KMS-11 (cell line): ENCODE results near the gene C19orf53.

Experiments
- H2AFZ ChIP-seq: fragments of 200-600 bp; sonication (generic); 2 replicates; pipeline ENCODE4 v1.6.1; 2016; ENCODE audit warnings: antibody characterized with exemption, mixed run types, low read depth
- H3K27ac ChIP-seq: fragments of 200-600 bp; sonication (generic); 2 replicates; pipeline ENCODE4 v1.6.1; 2016; ENCODE audit warnings: mild to moderate bottlenecking, mixed run types
- H3K27me3 ChIP-seq: fragments of 200-600 bp; sonication (generic); 2 replicates; pipeline ENCODE4 v1.6.1; 2017; ENCODE audit warnings: mild to moderate bottlenecking, low read depth, mixed run types, moderate library complexity; ENCODE audit not compliant: insufficient read depth
- H3K36me3 ChIP-seq: fragments of 200-600 bp; sonication (generic); 2 replicates; pipeline ENCODE4 v1.6.1; 2017; ENCODE audit warnings: mild to moderate bottlenecking, mixed run types; ENCODE audit not compliant: insufficient read depth
- H3K4me1 ChIP-seq: fragments of 200-600 bp; sonication (generic); 2 replicates; pipeline ENCODE4 v1.6.1; 2016; ENCODE audit warnings: mild to moderate bottlenecking, low read depth, mixed run types; ENCODE audit not compliant: poor library complexity, severe bottlenecking
- H3K4me2 ChIP-seq: fragments of 200-600 bp; sonication (generic); 2 replicates; pipeline ENCODE4 v1.7.0; 2016; ENCODE audit warnings: mild to moderate bottlenecking, mixed run types
- H3K4me3 ChIP-seq: fragments of 200-600 bp; sonication (generic); IDR thresholded peaks from 2 replicates; pipeline ENCODE4 v1.6.1; 2017; ENCODE audit warnings: low read depth, low read length, mixed read lengths; ENCODE audit not compliant: insufficient read depth
- H3K79me2 ChIP-seq: fragments of 200-600 bp; sonication (generic); 2 replicates; pipeline ENCODE4 v1.6.1; 2016; ENCODE audit warnings: low read depth, mixed run types; ENCODE audit not compliant: insufficient read depth
- H3K9ac ChIP-seq: fragments of 200-600 bp; sonication (generic); 2 replicates; pipeline ENCODE4 v1.6.1; 2016; ENCODE audit warnings: mild to moderate bottlenecking, mixed run types
- H4K20me1 ChIP-seq: fragments of 200-600 bp; sonication (generic); 2 replicates; pipeline ENCODE4 v1.6.1; 2016; ENCODE audit warnings: mild to moderate bottlenecking, mixed run types; ENCODE audit not compliant: insufficient read depth
- TF ChIP-seq, protein P1 (sequence below): fragments of 200-600 bp; sonication (generic); conservative IDR thresholded peaks from 2 replicates; pipeline ENCODE4 v1.6.1; 2017; ENCODE audit warnings: low read depth, mild to moderate bottlenecking, antibody characterized with exemption, low read length, moderate library complexity, mixed read lengths

The C19orf53 gene

DNA sequence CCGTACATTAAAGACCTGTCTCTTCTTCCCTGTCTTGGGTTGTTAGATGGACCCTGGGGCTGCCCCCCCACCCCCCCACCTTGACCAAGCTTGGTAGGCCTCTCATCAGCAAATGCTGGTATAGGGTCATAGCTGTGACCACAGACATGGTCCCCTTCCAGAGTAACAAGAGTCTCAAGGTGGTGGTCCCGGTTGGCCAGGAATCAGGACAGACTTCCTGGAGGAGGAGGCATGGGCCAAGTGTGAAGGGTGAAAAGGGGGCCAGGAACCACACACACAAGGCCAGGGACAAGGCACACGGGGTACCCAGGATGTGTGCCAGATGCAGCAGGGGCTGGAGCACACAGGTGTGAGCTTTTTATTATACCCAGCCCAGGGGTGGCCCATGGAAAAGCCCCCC, 11.0 kb upstream of the C19orf53 start:
- Histone ChIP-seq H3K4me1 (no peaks in the 10 kb centered on the region), H3K27me3 (no peaks in the 10 kb centered on the region), H3K79me2 (no peaks in the 10 kb centered on the region), H3K36me3 (no peaks in the 10 kb centered on the region), H3K4me3 (no peak overlapping the region), H3K9ac (no peak overlapping the region), H2AFZ (no peak overlapping the region), H3K4me2 (no peak overlapping the region), H3K27ac (no peak overlapping the region), H4K20me1 (no peaks in the 10 kb centered on the region)
- TF ChIP-seq, protein P1, sequence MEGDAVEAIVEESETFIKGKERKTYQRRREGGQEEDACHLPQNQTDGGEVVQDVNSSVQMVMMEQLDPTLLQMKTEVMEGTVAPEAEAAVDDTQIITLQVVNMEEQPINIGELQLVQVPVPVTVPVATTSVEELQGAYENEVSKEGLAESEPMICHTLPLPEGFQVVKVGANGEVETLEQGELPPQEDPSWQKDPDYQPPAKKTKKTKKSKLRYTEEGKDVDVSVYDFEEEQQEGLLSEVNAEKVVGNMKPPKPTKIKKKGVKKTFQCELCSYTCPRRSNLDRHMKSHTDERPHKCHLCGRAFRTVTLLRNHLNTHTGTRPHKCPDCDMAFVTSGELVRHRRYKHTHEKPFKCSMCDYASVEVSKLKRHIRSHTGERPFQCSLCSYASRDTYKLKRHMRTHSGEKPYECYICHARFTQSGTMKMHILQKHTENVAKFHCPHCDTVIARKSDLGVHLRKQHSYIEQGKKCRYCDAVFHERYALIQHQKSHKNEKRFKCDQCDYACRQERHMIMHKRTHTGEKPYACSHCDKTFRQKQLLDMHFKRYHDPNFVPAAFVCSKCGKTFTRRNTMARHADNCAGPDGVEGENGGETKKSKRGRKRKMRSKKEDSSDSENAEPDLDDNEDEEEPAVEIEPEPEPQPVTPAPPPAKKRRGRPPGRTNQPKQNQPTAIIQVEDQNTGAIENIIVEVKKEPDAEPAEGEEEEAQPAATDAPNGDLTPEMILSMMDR, result no peak

- Histone ChIP-seq H3K36me3 (no peaks in the 10 kb centered on the region), H3K4me2 (no peak within 1 kb of the TSS), H3K79me2 (no peaks in the 10 kb centered on the region), H3K9ac (no peak within 1 kb of the TSS), H3K27me3 (no peaks in the 10 kb centered on the region), H3K27ac (no peak within 1 kb of the TSS), H3K4me1 (no peaks in the 10 kb centered on the region), H3K4me3 (no peak within 1 kb of the TSS), H2AFZ (no peak within 1 kb of the TSS; the same call in 1 of the 2 replicates), H4K20me1 (no peaks in the 10 kb centered on the region)
- TF ChIP-seq, protein P1, result no peak
Observed at GRCh38 chr19:13764101-13764807, 10.0 kb upstream of the C19orf53 start, which contains the start of gene MRI1. MRI1 (plus strand) TSS chr19:13764522; CDS start chr19:13764589, 67 bp downstream.

- Histone ChIP-seq H2AFZ (no peak overlapping the region; the same call in 1 of the 2 replicates), H3K36me3 (no peaks in the 10 kb centered on the region), H3K27me3 (no peaks in the 10 kb centered on the region), H3K79me2 (no peaks in the 10 kb centered on the region), H3K9ac (no peak overlapping the region), H3K27ac (no peak overlapping the region), H3K4me2 (no peak overlapping the region), H3K4me1 (no peaks in the 10 kb centered on the region), H4K20me1 (no peaks in the 10 kb centered on the region), H3K4me3 (no peak overlapping the region)
- TF ChIP-seq, protein P1, result no peak
Observed at GRCh38 chr19:13764821-13765394, 9.3 kb upstream of the C19orf53 start.

DNA sequence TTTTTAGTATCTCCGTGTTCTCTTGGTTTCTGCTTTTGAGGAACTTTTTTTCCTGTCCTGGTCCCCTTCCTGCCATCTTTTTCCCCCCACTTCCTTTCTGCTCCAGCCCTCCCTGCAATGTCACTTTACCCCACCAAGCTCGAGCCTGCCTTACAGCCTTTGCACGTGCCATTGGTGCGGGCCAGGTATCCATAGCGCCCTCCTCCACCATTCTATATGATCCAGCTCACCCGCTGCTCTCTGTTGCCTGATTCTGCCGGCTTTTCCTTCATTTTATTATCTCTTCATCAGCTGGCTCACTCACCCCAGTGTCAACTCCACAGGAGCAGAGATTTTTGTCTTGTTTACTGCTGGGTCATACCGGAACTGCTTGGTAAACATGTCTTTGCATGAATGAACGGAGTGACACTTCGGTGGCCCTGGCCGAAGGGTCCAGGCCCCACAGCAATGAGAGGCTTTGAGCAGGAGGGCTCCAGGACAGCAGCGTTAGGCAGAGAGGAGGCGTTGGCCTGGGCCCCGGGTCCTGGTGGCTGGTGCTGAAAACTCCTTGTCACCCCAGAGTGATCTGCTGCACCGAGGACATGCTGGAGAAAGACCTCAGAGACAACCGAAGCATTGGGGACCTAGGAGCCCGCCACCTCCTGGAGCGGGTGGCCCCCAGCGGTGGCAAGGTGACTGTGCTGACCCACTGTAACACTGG, 8.7 kb upstream of the C19orf53 start:
- no peaks in the 10 kb centered on the region for H3K27me3 ChIP-seq
- no peak overlapping the region for H3K4me2 ChIP-seq
- H3K36me3 ChIP-seq, result no peaks in the 10 kb centered on the region
- no peak overlapping the region for H3K9ac ChIP-seq
- H3K4me3 ChIP-seq, result no peak overlapping the region
- no peaks in the 10 kb centered on the region for H3K4me1 ChIP-seq
- H4K20me1 ChIP-seq, result no peaks in the 10 kb centered on the region
- H2AFZ ChIP-seq, result no peak overlapping the region
- TF ChIP-seq, protein P1, result no peak
- no peaks in the 10 kb centered on the region for H3K79me2 ChIP-seq
- H3K27ac ChIP-seq, result no peak overlapping the region
